Measurements from ENCODE around the gene NOCT.

The NOCT gene

DNA sequence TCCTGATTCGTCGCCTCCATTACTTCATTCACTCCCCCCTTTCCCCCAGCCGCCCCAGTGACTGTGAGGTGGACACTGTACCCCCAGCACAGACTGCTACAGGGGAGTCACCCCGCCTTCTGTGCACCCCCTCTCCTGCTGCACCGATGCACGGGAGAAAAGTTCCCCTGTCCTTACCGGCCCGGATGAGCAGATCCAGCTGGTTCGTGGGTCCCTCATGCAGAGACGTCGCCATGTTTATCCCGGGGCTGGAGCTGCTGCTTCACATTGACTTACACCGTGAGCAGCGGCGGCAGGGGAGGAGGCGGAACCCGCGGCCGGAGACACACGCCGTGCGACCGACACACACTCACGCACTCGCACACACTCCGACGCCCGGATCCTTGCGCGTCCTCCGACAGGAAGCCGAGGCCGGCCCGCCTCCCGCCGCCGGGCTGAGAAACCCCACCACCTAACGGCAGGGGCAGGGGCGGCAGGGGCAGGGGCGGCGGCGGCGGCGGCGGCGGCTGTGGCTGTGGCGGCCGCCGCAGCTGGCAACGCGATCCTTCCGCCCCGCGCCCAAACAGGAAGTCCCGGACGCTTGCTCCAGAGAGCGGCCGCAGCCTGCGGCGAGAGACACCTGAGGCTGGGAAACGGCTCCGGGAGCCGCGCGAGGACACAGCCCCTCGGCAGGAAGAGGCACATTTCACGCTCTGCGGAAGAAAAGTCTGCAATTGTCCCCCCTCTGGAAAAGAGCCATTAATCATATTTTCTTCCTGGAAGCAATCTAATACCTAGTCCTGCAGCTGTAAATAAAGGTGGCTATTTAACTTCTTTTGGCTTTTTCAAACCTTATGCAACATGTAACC lies 68.6 kb downstream of the NOCT start:
- H3K4me3 ChIP-seq (ENCODE audit: control insufficient read depth, low read depth, low read length) = peak overlapping the region; percentile 98
- peak; percentile 67 for DNase-seq (ENCODE audit: low read depth)
- TF ChIP-seq, protein P1, sequence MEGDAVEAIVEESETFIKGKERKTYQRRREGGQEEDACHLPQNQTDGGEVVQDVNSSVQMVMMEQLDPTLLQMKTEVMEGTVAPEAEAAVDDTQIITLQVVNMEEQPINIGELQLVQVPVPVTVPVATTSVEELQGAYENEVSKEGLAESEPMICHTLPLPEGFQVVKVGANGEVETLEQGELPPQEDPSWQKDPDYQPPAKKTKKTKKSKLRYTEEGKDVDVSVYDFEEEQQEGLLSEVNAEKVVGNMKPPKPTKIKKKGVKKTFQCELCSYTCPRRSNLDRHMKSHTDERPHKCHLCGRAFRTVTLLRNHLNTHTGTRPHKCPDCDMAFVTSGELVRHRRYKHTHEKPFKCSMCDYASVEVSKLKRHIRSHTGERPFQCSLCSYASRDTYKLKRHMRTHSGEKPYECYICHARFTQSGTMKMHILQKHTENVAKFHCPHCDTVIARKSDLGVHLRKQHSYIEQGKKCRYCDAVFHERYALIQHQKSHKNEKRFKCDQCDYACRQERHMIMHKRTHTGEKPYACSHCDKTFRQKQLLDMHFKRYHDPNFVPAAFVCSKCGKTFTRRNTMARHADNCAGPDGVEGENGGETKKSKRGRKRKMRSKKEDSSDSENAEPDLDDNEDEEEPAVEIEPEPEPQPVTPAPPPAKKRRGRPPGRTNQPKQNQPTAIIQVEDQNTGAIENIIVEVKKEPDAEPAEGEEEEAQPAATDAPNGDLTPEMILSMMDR (IDR thresholded peaks at IDR 0.05; ENCODE audit: control insufficient read depth, insufficient read depth, low read depth, low read length, missing control alignments) = no peak

DNA sequence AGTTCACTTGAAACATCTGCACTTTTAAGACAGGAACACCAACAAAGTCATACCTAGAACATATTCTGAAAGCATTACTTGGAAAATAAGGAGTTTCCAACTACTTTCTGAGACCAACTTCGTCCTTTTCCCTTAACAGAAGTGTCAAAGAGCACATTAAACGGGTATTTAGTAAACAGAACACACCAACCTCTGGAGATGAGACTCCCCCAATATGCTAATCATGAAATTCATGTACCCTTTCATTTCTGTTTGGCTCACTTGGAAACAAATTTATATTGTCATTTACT lies 69.2 kb downstream of the NOCT start:
- TF ChIP-seq, protein P1 (IDR thresholded peaks at IDR 0.05; ENCODE audit: control insufficient read depth, insufficient read depth, low read depth, low read length, missing control alignments) = no peak
- H3K4me3 ChIP-seq (ENCODE audit: control insufficient read depth, low read depth, low read length) = peak overlapping the region; percentile 98
- DNase-seq (ENCODE audit: low read depth) = no peak

DNA sequence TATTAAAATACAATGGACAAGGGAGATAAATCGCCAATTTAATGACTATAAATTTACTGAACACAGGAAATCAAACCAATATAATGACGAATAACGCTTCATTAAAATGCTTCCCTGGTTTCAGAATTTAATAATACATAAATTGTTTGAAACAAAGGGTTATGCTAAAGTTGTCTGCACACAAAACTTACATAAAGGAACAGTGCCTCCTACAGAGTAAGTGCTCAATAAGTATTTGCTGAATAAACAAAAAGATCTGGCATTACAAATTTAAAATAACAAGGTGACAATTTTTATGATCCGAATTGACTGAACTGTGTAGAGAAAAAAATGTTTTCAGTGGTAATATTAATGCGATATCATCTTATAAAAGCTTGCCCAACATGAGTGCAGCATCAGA lies 69.6 kb downstream of the NOCT start:
- DNase-seq (ENCODE audit: low read depth) = no peak
- TF ChIP-seq, protein P1 (IDR thresholded peaks at IDR 0.05; ENCODE audit: control insufficient read depth, insufficient read depth, low read depth, low read length, missing control alignments) = no peak
- H3K4me3 ChIP-seq (ENCODE audit: control insufficient read depth, low read depth, low read length) = no peak overlapping the region

- no peak overlapping the region for H3K4me3 ChIP-seq (ENCODE audit: control insufficient read depth, low read depth, low read length)
- TF ChIP-seq, protein P1 (IDR thresholded peaks at IDR 0.05; ENCODE audit: control insufficient read depth, insufficient read depth, low read depth, low read length, missing control alignments) = no peak
- no peak for DNase-seq (ENCODE audit: low read depth)
Measured at GRCh38 chr4:139092271-139092670, 76.7 kb downstream of the NOCT start.
